GM12873 (cell line): ENCODE measurements around the gene PAGE3.

Experiments used
- TF ChIP-seq, protein P1 (sequence below): IDR thresholded peaks from 2 replicates; pipeline ENCODE4 v1.5.1; 2012; ENCODE audit warnings: low read depth, mild to moderate bottlenecking, moderate library complexity, low read length, control low read depth; ENCODE audit not compliant: insufficient read depth; ENCODE audit errors: missing control alignments

The PAGE3 gene

DNA sequence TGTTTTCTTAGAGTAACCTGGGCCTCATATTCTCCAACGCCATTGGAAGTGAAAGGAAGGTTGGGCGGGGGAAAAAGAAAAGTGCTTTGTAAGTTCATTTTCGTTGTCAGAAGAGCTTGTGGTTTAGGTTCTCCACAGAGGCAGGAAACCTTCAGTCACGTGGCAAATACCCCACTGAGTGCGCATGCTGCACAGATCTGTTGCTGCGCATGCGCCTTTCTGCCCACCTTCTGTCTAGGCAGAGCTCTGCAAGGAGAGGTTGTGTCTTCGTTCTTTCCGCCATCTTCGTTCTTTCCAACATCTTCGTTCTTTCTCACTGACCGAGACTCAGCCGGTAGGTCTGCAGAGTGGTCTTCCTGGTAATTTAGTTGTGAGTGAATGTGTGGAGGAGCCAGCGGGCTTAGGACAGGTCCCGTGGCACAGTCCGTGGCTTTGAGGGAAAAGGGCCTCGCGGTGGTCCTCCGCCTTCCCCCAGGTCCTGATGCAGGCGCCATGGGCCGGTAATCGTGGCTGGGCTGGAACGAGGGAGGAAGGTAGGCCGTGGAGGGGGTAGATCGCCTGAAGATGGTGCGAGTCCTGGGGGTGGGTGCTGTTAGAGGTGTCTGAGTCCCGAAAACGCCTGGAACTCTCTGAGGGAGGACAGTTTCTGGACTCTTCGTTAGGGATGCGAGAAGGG is 44.5 kb downstream of the PAGE3 start, which contains the start of gene PAGE5:
PAGE5 (plus strand) TSS at position 228 of the 676 bp plus-strand sequence. CDS start 1,037 bp downstream, outside the sequence.
- TF ChIP-seq, protein P1, sequence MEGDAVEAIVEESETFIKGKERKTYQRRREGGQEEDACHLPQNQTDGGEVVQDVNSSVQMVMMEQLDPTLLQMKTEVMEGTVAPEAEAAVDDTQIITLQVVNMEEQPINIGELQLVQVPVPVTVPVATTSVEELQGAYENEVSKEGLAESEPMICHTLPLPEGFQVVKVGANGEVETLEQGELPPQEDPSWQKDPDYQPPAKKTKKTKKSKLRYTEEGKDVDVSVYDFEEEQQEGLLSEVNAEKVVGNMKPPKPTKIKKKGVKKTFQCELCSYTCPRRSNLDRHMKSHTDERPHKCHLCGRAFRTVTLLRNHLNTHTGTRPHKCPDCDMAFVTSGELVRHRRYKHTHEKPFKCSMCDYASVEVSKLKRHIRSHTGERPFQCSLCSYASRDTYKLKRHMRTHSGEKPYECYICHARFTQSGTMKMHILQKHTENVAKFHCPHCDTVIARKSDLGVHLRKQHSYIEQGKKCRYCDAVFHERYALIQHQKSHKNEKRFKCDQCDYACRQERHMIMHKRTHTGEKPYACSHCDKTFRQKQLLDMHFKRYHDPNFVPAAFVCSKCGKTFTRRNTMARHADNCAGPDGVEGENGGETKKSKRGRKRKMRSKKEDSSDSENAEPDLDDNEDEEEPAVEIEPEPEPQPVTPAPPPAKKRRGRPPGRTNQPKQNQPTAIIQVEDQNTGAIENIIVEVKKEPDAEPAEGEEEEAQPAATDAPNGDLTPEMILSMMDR: no peak

DNA sequence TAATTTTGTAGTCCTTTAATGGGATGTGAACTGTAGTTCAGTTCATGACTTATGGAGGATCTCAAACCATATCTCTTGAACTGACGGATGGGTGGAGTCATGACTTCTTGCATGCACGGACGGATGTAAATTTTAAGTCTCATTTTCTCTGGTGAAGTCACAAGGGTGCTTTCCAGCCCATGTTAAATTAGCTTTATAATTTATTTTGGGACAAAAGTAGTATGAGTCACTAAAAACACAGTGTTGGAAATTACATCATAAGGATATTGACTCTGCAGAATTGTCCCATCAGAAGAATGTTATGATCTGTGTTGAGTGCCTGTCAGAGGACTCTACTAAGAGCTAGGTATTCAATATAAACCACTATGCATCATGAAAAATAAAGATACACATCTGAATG is 51.3 kb downstream of the PAGE3 start:
- TF ChIP-seq, protein P1: no peak

GRCh38 chrX:55210931-55211677 is 53.6 kb downstream of the PAGE3 start:
- TF ChIP-seq, protein P1: no peak
